ENCODE data around the gene VRK2.
"Not testable (repeated sequence)": the region's sequence is repeated elsewhere in the genome, so short reads cannot be mapped to it uniquely, and the experiment has no call there.

VRK2 gene

GRCh38 chr2:58182527-58182926 is 135.9 kb downstream of the VRK2 start:
- H3K4me3 ChIP-seq (ENCODE audit: low read length in 2 of 2), result no peak overlapping the region
- H3K36me3 ChIP-seq (ENCODE audit: control insufficient read depth in 2 of 2, insufficient read depth in 2 of 2, low read length in 2 of 2), result no peaks in the 10 kb centered on the region
- no peaks in the 10 kb centered on the region for H3K27me3 ChIP-seq (ENCODE audit: control insufficient read depth in 2 of 2, insufficient read depth in 2 of 2, low read length in 2 of 2)
- H3K4me1 ChIP-seq (ENCODE audit: control insufficient read depth in 2 of 2, insufficient read depth in 2 of 2, low read length in 2 of 2), result no peaks in the 10 kb centered on the region
- H3K9me3 ChIP-seq (ENCODE audit: control insufficient read depth in 2 of 2, low read length in 2 of 2), result no peaks in the 10 kb centered on the region
- H3K27ac ChIP-seq (ENCODE audit: low read depth in 2 of 2, low read length in 2 of 2), result no peak overlapping the region
- no peak overlapping the region for H3K9ac ChIP-seq (ENCODE audit: low read depth in 1 of 2, low read length in 2 of 2)

DNA sequence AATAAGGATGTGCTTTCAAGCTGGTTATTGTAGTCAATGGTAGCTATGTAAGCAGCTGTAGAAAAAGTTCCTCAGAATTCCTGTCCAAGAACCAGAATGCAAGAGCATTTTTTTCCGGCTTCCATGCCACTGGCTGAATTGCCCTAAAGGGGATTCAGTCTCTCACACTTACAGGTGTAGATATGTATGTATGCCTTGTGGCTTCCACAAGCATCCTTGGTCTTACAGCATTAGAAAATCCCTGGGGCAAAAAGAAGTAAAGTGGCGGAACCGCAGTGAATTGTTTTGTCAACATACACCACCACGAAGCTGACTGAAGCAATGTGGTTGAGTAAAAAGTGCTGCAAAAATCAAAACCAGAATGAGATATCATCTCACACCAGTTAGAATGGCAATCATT is 139.9 kb downstream of the VRK2 start:
- Histone ChIP-seq H3K27ac (ENCODE audit: low read depth in 2 of 2, low read length in 2 of 2) (no peak overlapping the region), H3K9me3 (ENCODE audit: control insufficient read depth in 2 of 2, low read length in 2 of 2) (no peaks in the 10 kb centered on the region), H3K4me1 (ENCODE audit: control insufficient read depth in 2 of 2, insufficient read depth in 2 of 2, low read length in 2 of 2) (no peaks in the 10 kb centered on the region)

DNA sequence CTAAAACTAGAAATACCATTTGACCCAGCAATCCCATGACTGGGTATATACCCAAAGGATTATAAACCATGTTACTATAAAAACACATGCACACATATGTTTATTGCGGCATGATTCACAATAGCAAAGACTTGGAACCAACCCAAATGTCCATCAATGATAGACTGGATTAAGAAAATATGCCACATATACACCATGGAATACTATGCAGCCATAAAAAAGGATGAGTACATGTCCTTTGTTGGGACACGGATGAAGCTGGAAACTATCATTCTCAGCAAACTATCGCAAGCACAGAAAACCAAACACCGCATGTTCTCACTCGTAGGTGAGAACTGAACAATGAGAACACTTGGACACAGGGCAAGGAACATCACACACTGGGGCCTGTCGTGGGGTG is 140.4 kb downstream of the VRK2 start:
- not testable (repeated sequence) for H3K27me3 ChIP-seq (ENCODE audit: control insufficient read depth in 2 of 2, insufficient read depth in 2 of 2, low read length in 2 of 2); H3K4me1 ChIP-seq (ENCODE audit: control insufficient read depth in 2 of 2, insufficient read depth in 2 of 2, low read length in 2 of 2); H3K27ac ChIP-seq (ENCODE audit: low read depth in 2 of 2, low read length in 2 of 2); H3K36me3 ChIP-seq (ENCODE audit: control insufficient read depth in 2 of 2, insufficient read depth in 2 of 2, low read length in 2 of 2); H3K9me3 ChIP-seq (ENCODE audit: control insufficient read depth in 2 of 2, low read length in 2 of 2); H3K4me3 ChIP-seq (ENCODE audit: low read length in 2 of 2); H3K9ac ChIP-seq (ENCODE audit: low read depth in 1 of 2, low read length in 2 of 2)

More for the DNA sequence above, 139.9 kb downstream of the VRK2 start:
- Histone ChIP-seq H3K9ac (ENCODE audit: low read depth in 1 of 2, low read length in 2 of 2) (no peak overlapping the region), H3K4me3 (ENCODE audit: low read length in 2 of 2) (no peak overlapping the region), H3K27me3 (ENCODE audit: control insufficient read depth in 2 of 2, insufficient read depth in 2 of 2, low read length in 2 of 2) (no peaks in the 10 kb centered on the region), H3K36me3 (ENCODE audit: control insufficient read depth in 2 of 2, insufficient read depth in 2 of 2, low read length in 2 of 2) (peaks cover 0 to 3% of the 10 kb centered on the region in 2 donors)

- H3K27ac ChIP-seq (ENCODE audit: low read depth in 2 of 2, low read length in 2 of 2), result no peak overlapping the region
- H3K9me3 ChIP-seq (ENCODE audit: control insufficient read depth in 2 of 2, low read length in 2 of 2), result no peaks in the 10 kb centered on the region
- no peak overlapping the region for H3K4me3 ChIP-seq (ENCODE audit: low read length in 2 of 2)
- H3K36me3 ChIP-seq (ENCODE audit: control insufficient read depth in 2 of 2, insufficient read depth in 2 of 2, low read length in 2 of 2), result no peaks in the 10 kb centered on the region
- H3K9ac ChIP-seq (ENCODE audit: low read depth in 1 of 2, low read length in 2 of 2), result no peak overlapping the region
- no peaks in the 10 kb centered on the region for H3K4me1 ChIP-seq (ENCODE audit: control insufficient read depth in 2 of 2, insufficient read depth in 2 of 2, low read length in 2 of 2)
- H3K27me3 ChIP-seq (ENCODE audit: control insufficient read depth in 2 of 2, insufficient read depth in 2 of 2, low read length in 2 of 2), result no peaks in the 10 kb centered on the region
Observed at GRCh38 chr2:58194458-58194857, 147.9 kb downstream of the VRK2 start.

DNA sequence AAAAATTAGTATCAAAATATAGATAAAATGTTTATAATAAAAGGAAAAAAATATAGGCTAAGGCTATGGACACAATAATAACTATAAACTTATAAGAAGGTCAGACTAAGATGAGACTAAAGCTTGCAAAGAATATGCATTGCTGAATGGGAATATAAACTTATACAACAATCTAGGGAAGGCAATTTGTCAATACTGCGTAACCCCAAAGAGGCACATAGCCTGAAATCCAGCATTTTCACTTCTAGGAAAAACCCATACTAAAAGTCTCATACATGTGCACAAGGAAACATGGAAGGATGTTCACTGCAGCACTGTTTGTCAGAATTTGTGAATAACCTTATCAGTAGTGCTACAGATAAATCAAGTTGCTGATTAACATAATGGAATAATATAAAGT is 149.1 kb downstream of the VRK2 start:
- H3K4me1 ChIP-seq (ENCODE audit: control insufficient read depth in 2 of 2, insufficient read depth in 2 of 2, low read length in 2 of 2), result no peaks in the 10 kb centered on the region
- no peaks in the 10 kb centered on the region for H3K9me3 ChIP-seq (ENCODE audit: control insufficient read depth in 2 of 2, low read length in 2 of 2)
- no peak overlapping the region for H3K4me3 ChIP-seq (ENCODE audit: low read length in 2 of 2)
- H3K27me3 ChIP-seq (ENCODE audit: control insufficient read depth in 2 of 2, insufficient read depth in 2 of 2, low read length in 2 of 2), result no peaks in the 10 kb centered on the region
- no peaks in the 10 kb centered on the region for H3K36me3 ChIP-seq (ENCODE audit: control insufficient read depth in 2 of 2, insufficient read depth in 2 of 2, low read length in 2 of 2)
- H3K27ac ChIP-seq (ENCODE audit: low read depth in 2 of 2, low read length in 2 of 2), result no peak overlapping the region
- no peak overlapping the region for H3K9ac ChIP-seq (ENCODE audit: low read depth in 1 of 2, low read length in 2 of 2)

- Histone ChIP-seq H3K27me3 (ENCODE audit: control insufficient read depth in 2 of 2, insufficient read depth in 2 of 2, low read length in 2 of 2) (no peaks in the 10 kb centered on the region), H3K27ac (ENCODE audit: low read depth in 2 of 2, low read length in 2 of 2) (no peak overlapping the region), H3K4me1 (ENCODE audit: control insufficient read depth in 2 of 2, insufficient read depth in 2 of 2, low read length in 2 of 2) (no peaks in the 10 kb centered on the region), H3K9me3 (ENCODE audit: control insufficient read depth in 2 of 2, low read length in 2 of 2) (no peaks in the 10 kb centered on the region), H3K36me3 (ENCODE audit: control insufficient read depth in 2 of 2, insufficient read depth in 2 of 2, low read length in 2 of 2) (no peaks in the 10 kb centered on the region), H3K4me3 (ENCODE audit: low read length in 2 of 2) (no peak overlapping the region), H3K9ac (ENCODE audit: low read depth in 1 of 2, low read length in 2 of 2) (no peak overlapping the region)
Observed at GRCh38 chr2:58197894-58198293, 151.3 kb downstream of the VRK2 start.

DNA sequence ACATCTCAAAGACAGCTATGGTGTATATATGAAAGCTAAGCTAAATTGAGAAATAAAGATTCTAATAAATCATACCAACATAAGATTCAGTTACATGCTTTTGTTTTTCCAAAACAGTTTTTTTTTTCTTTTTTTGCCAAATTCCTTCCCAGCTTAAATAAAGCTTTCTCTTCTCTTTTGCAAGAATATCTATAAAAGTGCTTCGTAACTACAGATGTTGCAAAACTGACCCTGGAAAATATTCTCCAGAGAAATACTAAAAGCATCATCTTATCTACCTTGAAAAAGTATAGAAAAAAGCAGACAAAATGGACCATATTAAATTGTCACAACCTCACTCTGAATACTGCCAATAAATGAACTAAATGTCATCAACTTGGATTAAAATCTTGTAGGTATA is 155.8 kb downstream of the VRK2 start:
- Histone ChIP-seq H3K4me1 (ENCODE audit: control insufficient read depth in 2 of 2, insufficient read depth in 2 of 2, low read length in 2 of 2) (no peaks in the 10 kb centered on the region), H3K9me3 (ENCODE audit: control insufficient read depth in 2 of 2, low read length in 2 of 2) (no peaks in the 10 kb centered on the region), H3K36me3 (ENCODE audit: control insufficient read depth in 2 of 2, insufficient read depth in 2 of 2, low read length in 2 of 2) (no peaks in the 10 kb centered on the region), H3K27ac (ENCODE audit: low read depth in 2 of 2, low read length in 2 of 2) (no peak overlapping the region), H3K9ac (ENCODE audit: low read depth in 1 of 2, low read length in 2 of 2) (no peak overlapping the region), H3K4me3 (ENCODE audit: low read length in 2 of 2) (no peak overlapping the region), H3K27me3 (ENCODE audit: control insufficient read depth in 2 of 2, insufficient read depth in 2 of 2, low read length in 2 of 2) (no peaks in the 10 kb centered on the region)

- H3K27me3 ChIP-seq (ENCODE audit: control insufficient read depth in 2 of 2, insufficient read depth in 2 of 2, low read length in 2 of 2), result no peaks in the 10 kb centered on the region
- no peaks in the 10 kb centered on the region for H3K4me1 ChIP-seq (ENCODE audit: control insufficient read depth in 2 of 2, insufficient read depth in 2 of 2, low read length in 2 of 2)
- H3K9me3 ChIP-seq (ENCODE audit: control insufficient read depth in 2 of 2, low read length in 2 of 2), result no peaks in the 10 kb centered on the region
- H3K4me3 ChIP-seq (ENCODE audit: low read length in 2 of 2), result no peak overlapping the region
- H3K9ac ChIP-seq (ENCODE audit: low read depth in 1 of 2, low read length in 2 of 2), result no peak overlapping the region
- no peaks in the 10 kb centered on the region for H3K36me3 ChIP-seq (ENCODE audit: control insufficient read depth in 2 of 2, insufficient read depth in 2 of 2, low read length in 2 of 2)
- no peak overlapping the region for H3K27ac ChIP-seq (ENCODE audit: low read depth in 2 of 2, low read length in 2 of 2)
Observed at GRCh38 chr2:58203018-58203417, 156.4 kb downstream of the VRK2 start.

GRCh38 chr2:58204195-58204959 is 157.8 kb downstream of the VRK2 start:
- H3K27me3 ChIP-seq (ENCODE audit: control insufficient read depth in 2 of 2, insufficient read depth in 2 of 2, low read length in 2 of 2), result no peaks in the 10 kb centered on the region
- no peak overlapping the region for H3K4me3 ChIP-seq (ENCODE audit: low read length in 2 of 2)
- no peaks in the 10 kb centered on the region for H3K36me3 ChIP-seq (ENCODE audit: control insufficient read depth in 2 of 2, insufficient read depth in 2 of 2, low read length in 2 of 2)
- H3K9ac ChIP-seq (ENCODE audit: low read depth in 1 of 2, low read length in 2 of 2), result no peak overlapping the region
- no peaks in the 10 kb centered on the region for H3K4me1 ChIP-seq (ENCODE audit: control insufficient read depth in 2 of 2, insufficient read depth in 2 of 2, low read length in 2 of 2)
- no peak overlapping the region for H3K27ac ChIP-seq (ENCODE audit: low read depth in 2 of 2, low read length in 2 of 2)
- no peaks in the 10 kb centered on the region for H3K9me3 ChIP-seq (ENCODE audit: control insufficient read depth in 2 of 2, low read length in 2 of 2)

- Histone ChIP-seq H3K9ac (ENCODE audit: low read depth in 1 of 2, low read length in 2 of 2) (no peak overlapping the region), H3K27ac (ENCODE audit: low read depth in 2 of 2, low read length in 2 of 2) (no peak overlapping the region), H3K9me3 (ENCODE audit: control insufficient read depth in 2 of 2, low read length in 2 of 2) (no peaks in the 10 kb centered on the region), H3K27me3 (ENCODE audit: control insufficient read depth in 2 of 2, insufficient read depth in 2 of 2, low read length in 2 of 2) (no peaks in the 10 kb centered on the region), H3K4me3 (ENCODE audit: low read length in 2 of 2) (no peak overlapping the region), H3K36me3 (ENCODE audit: control insufficient read depth in 2 of 2, insufficient read depth in 2 of 2, low read length in 2 of 2) (peaks cover 0 to 6% of the 10 kb centered on the region in 2 donors), H3K4me1 (ENCODE audit: control insufficient read depth in 2 of 2, insufficient read depth in 2 of 2, low read length in 2 of 2) (no peaks in the 10 kb centered on the region)
Observed at GRCh38 chr2:58206785-58207184, 160.2 kb downstream of the VRK2 start.

Data from mucosa of rectum (tissue), 2 donors.